ENCODE measurements around the gene FASTKD1.

- TF ChIP-seq CBX3 (IDR thresholded peaks at IDR 0.05; ENCODE audit: low read depth), result no peak
- no peak for TF ChIP-seq CTCF (IDR thresholded peaks at IDR 0.05 in 2 of 3, conservative IDR thresholded peaks at IDR 0.05 in 1 of 3; ENCODE audit: borderline replicate concordance in 1 of 3, insufficient read depth in 1 of 3, low read depth in 2 of 3, low read length in 2 of 3)
- no peak for TF ChIP-seq EZH2 (IDR thresholded peaks at IDR 0.05)
- no peak for TF ChIP-seq POLR2A (IDR thresholded peaks at IDR 0.05; ENCODE audit: borderline replicate concordance, extremely low read depth, insufficient read depth, insufficient read length)
- TF ChIP-seq ATF3 (IDR thresholded peaks at IDR 0.05), result no peak
- no peak for TF ChIP-seq SRF (IDR thresholded peaks at IDR 0.05; ENCODE audit: low read depth)
- TF ChIP-seq CEBPB (IDR thresholded peaks at IDR 0.05; ENCODE audit: low read depth), result no peak
- TF ChIP-seq SP1 (IDR thresholded peaks at IDR 0.05; ENCODE audit: low read depth), result no peak
- TF ChIP-seq EZH2phosphoT487 (IDR thresholded peaks at IDR 0.05; ENCODE audit: borderline replicate concordance), result no peak
- TF ChIP-seq REST (IDR thresholded peaks at IDR 0.05; ENCODE audit: low read depth), result no peak
- TF ChIP-seq POLR2AphosphoS5 (IDR thresholded peaks at IDR 0.05; ENCODE audit: low read depth, low read length), result no peak
- TF ChIP-seq EGR1 (IDR thresholded peaks at IDR 0.05; ENCODE audit: low read depth), result no peak
- no peak for TF ChIP-seq FOSL1 (IDR thresholded peaks at IDR 0.05; ENCODE audit: low read depth)
Observed at GRCh38 chr2:169485650-169486138, 88.0 kb downstream of the FASTKD1 start.

Data from HCT116 (cell line).